ENCODE data around the gene TOLLIP. TPM values are rescaled to one million over a fixed set of nuclear protein-coding genes. Genes with fewer than 3 reads are reported as not detected.

TOLLIP gene
- total RNA-seq, 1 experiment from 2014 or later: 32.3 TPM

- Histone ChIP-seq H3K79me1 (ENCODE audit: insufficient read depth, low read depth, low read length, poor library complexity, severe bottlenecking) (no peaks in the 10 kb centered on the region), H3K4ac (ENCODE audit: low read depth, low read length) (no peak overlapping the region), H3K79me2 (ENCODE audit: insufficient read depth, low read length) (no peaks in the 10 kb centered on the region), H3K18ac (ENCODE audit: insufficient read length, low read depth, low read length) (no peak overlapping the region), H4K8ac (replicated peaks; ENCODE audit: insufficient read length, low read depth, low read length) (no peak overlapping the region), H3K56ac (ENCODE audit: insufficient read length, low read depth, low read length) (no peak overlapping the region), H3K9me3 (ENCODE audit: control insufficient read depth, low read depth, low read length) (no peaks in the 10 kb centered on the region), H3K9ac (ENCODE audit: extremely low read depth, insufficient read length, low read length) (no peak overlapping the region), H3K4me1 (ENCODE audit: insufficient read depth, low read length) (no peaks in the 10 kb centered on the region), H3K23me2 (ENCODE audit: insufficient read length, low read depth, low read length, poor library complexity, severe bottlenecking) (no peaks in the 10 kb centered on the region), H4K20me1 (ENCODE audit: control insufficient read depth, insufficient read depth, insufficient read length) (no peaks in the 10 kb centered on the region), H2BK12ac (ENCODE audit: insufficient read length, low read depth, low read length) (no peak overlapping the region), H4K5ac (ENCODE audit: insufficient read length, low read depth, low read length) (no peak overlapping the region), H3T11ph (ENCODE audit: low read length) (no peak overlapping the region), H2BK5ac (ENCODE audit: insufficient read length, low read length) (no peak overlapping the region), H2BK20ac (ENCODE audit: low read depth, low read length, poor library complexity, severe bottlenecking) (no peak overlapping the region), H2AK5ac (ENCODE audit: insufficient read length, low read length) (no peak overlapping the region), H2BK120ac (ENCODE audit: low read depth, low read length, poor library complexity, severe bottlenecking) (no peak overlapping the region), H3K14ac (ENCODE audit: insufficient read depth, low read length) (no peak overlapping the region; the same call in 1 of the 2 replicates), H3K23ac (ENCODE audit: insufficient read length, low read depth, low read length) (no peak overlapping the region), H3K4me2 (ENCODE audit: insufficient read depth, insufficient read length, low read length) (no peak overlapping the region), H2BK15ac (ENCODE audit: low read depth, low read length) (no peak overlapping the region), H3K27ac (ENCODE audit: insufficient read length, low read depth, low read length) (no peak overlapping the region), H3K27me3 (ENCODE audit: insufficient read depth, low read length) (no peaks in the 10 kb centered on the region), H4K91ac (ENCODE audit: insufficient read length, low read depth, low read length) (no peak overlapping the region), H2AFZ (ENCODE audit: low read length) (no peak overlapping the region)
- H3K27me3 Mint-ChIP-seq (ENCODE audit: low read depth): no peaks in the 10 kb centered on the region
- no peak overlapping the region for H3K4me3 Mint-ChIP-seq
- peaks cover 0 to 5% of the 10 kb centered on the region in 2 experiments; a peak in 1 of 5 replicates for H3K9me3 Mint-ChIP-seq
- WGBS (ENCODE audit: extremely low coverage, insufficient read length, low lambda C conversion rate): no CpG with 5 or more reads among the region's 30 CpGs
- no peak overlapping the region for H3K27ac Mint-ChIP-seq
- H3K4me1 Mint-ChIP-seq: no peaks in the 10 kb centered on the region
- peaks cover 18 to 49% (median 42%) of the 10 kb centered on the region in 3 experiments; a peak in 6 of 7 replicates for H3K36me3 Mint-ChIP-seq (ENCODE audit: insufficient read depth in 1 of 3, low read depth in 3 of 3)
- TF ChIP-seq CTCF (conservative IDR thresholded peaks at IDR 0.05): no peak
- DNase-seq: no peak
Observed at GRCh38 chr11:1288426-1289151, 20.8 kb downstream of the TOLLIP start.

Data from H9 (cell line).